Peyer's patch (tissue), 4 donors: Measurements from ENCODE around the gene DCC. TPM values are rescaled to one million over a fixed set of nuclear protein-coding genes. Genes with fewer than 3 reads are reported as not detected.

Source experiments
- DNase-seq, 3 donors: peaks; one replicate each; pipeline ENCODE4 v3.0.0-alpha.2; 2017 to 2019
- H3K27ac ChIP-seq, 4 donors: fragments of 200-600 bp; sonication (generic); one replicate each; pipeline ENCODE4 v1.5.1; 2016 to 2019
- H3K27me3 ChIP-seq, 2 donors: fragments of 200-600 bp; sonication (generic); one replicate each; pipeline ENCODE4 v1.5.1; 2019
- H3K36me3 ChIP-seq, 3 donors: fragments of 200-600 bp; sonication (generic); one replicate each; pipeline ENCODE4 v1.5.1; 2016 to 2019
- H3K4me1 ChIP-seq, 4 donors: fragments of 200-600 bp; sonication (generic); one replicate each; pipeline ENCODE4 v1.5.1; 2016 to 2019
- H3K4me3 ChIP-seq, 4 donors: fragments of 200-600 bp; sonication (generic); 1 replicate in 3 of 4; 2 replicates in 1 of 4; pipeline ENCODE4 v1.5.1; 2016 to 2019; ENCODE audit warnings: mild to moderate bottlenecking in 1 of 4
- H3K9me3 ChIP-seq, 4 donors: fragments of 200-600 bp; sonication (generic); one replicate each; pipeline ENCODE4 v1.5.1; 2016 to 2019; ENCODE audit warnings: mild to moderate bottlenecking in 1 of 4
- CTCF ChIP-seq, 6 experiments: fragments of 450-650 bp in 4 of 6; fragments of 200-600 bp in 2 of 6; sonication (generic) in 1 of 6; IDR thresholded peaks; one replicate each; pipeline ENCODE4 v1.5.1; 2017 to 2019; ENCODE audit warnings: antibody characterized with exemption in 6 of 6, mild to moderate bottlenecking in 3 of 6, moderate library complexity in 1 of 6
- POLR2A ChIP-seq, 2 donors: fragments of 450-650 bp; IDR thresholded peaks; one replicate each; pipeline ENCODE4 v1.5.1; 2017; ENCODE audit warnings: antibody characterized with exemption in 2 of 2, mild to moderate bottlenecking in 2 of 2, moderate library complexity in 2 of 2
- total RNA-seq, 4 donors: library from RNA; depleted of rRNA; stranded (reverse); fragments of >200 nt; gene quantifications; one replicate each; pipeline ENCODE4 v1.1.0, GENCODE V29; 2016

The DCC gene
- total RNA-seq, 4 donors from 2014 or later: 0.13 TPM; not detected in 3

- no peaks in the 10 kb centered on the region for H3K9me3 ChIP-seq
- DNase-seq: no peak
- H3K4me1 ChIP-seq: no peaks in the 10 kb centered on the region
- no peaks in the 10 kb centered on the region for H3K27me3 ChIP-seq
- TF ChIP-seq POLR2A (IDR thresholded peaks at IDR 0.05): no peak
- TF ChIP-seq CTCF (IDR thresholded peaks at IDR 0.05): no peak
- no peak overlapping the region for H3K4me3 ChIP-seq
- H3K36me3 ChIP-seq: no peaks in the 10 kb centered on the region
- no peak overlapping the region for H3K27ac ChIP-seq
Observed at GRCh38 chr18:52992041-52992440, 652.0 kb downstream of the DCC start.

GRCh38 chr18:52995875-52996274 is 655.9 kb downstream of the DCC start:
- Histone ChIP-seq H3K4me1 (no peaks in the 10 kb centered on the region), H3K4me3 (no peak overlapping the region), H3K27me3 (no peaks in the 10 kb centered on the region), H3K9me3 (no peaks in the 10 kb centered on the region), H3K27ac (no peak overlapping the region), H3K36me3 (no peaks in the 10 kb centered on the region)
- TF ChIP-seq CTCF (IDR thresholded peaks at IDR 0.05): no peak
- no peak for TF ChIP-seq POLR2A (IDR thresholded peaks at IDR 0.05)
- DNase-seq: no peak

GRCh38 chr18:52999633-53000032 is 659.6 kb downstream of the DCC start:
- no peak for TF ChIP-seq CTCF (IDR thresholded peaks at IDR 0.05)
- TF ChIP-seq POLR2A (IDR thresholded peaks at IDR 0.05): no peak
- H3K27me3 ChIP-seq: no peaks in the 10 kb centered on the region

GRCh38 chr18:53004798-53005197 is 664.8 kb downstream of the DCC start:
- Histone ChIP-seq H3K36me3 (no peaks in the 10 kb centered on the region), H3K4me1 (no peaks in the 10 kb centered on the region), H3K27ac (no peak overlapping the region), H3K27me3 (no peaks in the 10 kb centered on the region), H3K4me3 (no peak overlapping the region), H3K9me3 (no peaks in the 10 kb centered on the region)
- DNase-seq: no peak
- TF ChIP-seq POLR2A (IDR thresholded peaks at IDR 0.05) (no peak), CTCF (IDR thresholded peaks at IDR 0.05) (no peak)

More at GRCh38 chr18:52999633-53000032, 659.6 kb downstream of the DCC start:
- Histone ChIP-seq H3K4me3 (no peak overlapping the region), H3K4me1 (no peaks in the 10 kb centered on the region), H3K9me3 (no peaks in the 10 kb centered on the region), H3K36me3 (no peaks in the 10 kb centered on the region), H3K27ac (no peak overlapping the region)
- DNase-seq: no peak

- no peaks in the 10 kb centered on the region for H3K9me3 ChIP-seq
- no peak for TF ChIP-seq POLR2A (IDR thresholded peaks at IDR 0.05)
- no peak for TF ChIP-seq CTCF (IDR thresholded peaks at IDR 0.05)
- no peak overlapping the region for H3K27ac ChIP-seq
- no peaks in the 10 kb centered on the region for H3K27me3 ChIP-seq
- no peak for DNase-seq
- H3K36me3 ChIP-seq: no peaks in the 10 kb centered on the region
- H3K4me3 ChIP-seq: no peak overlapping the region
- no peaks in the 10 kb centered on the region for H3K4me1 ChIP-seq
Observed at GRCh38 chr18:53018791-53019190, 678.8 kb downstream of the DCC start.

- no peak overlapping the region for H3K4me3 ChIP-seq
- no peak overlapping the region for H3K27ac ChIP-seq
- no peaks in the 10 kb centered on the region for H3K4me1 ChIP-seq
- no peaks in the 10 kb centered on the region for H3K27me3 ChIP-seq
- no peak for TF ChIP-seq CTCF (IDR thresholded peaks at IDR 0.05)
- TF ChIP-seq POLR2A (IDR thresholded peaks at IDR 0.05): no peak
- DNase-seq: no peak
- H3K9me3 ChIP-seq: no peaks in the 10 kb centered on the region
- H3K36me3 ChIP-seq: no peaks in the 10 kb centered on the region
Observed at GRCh38 chr18:53025247-53025646, 685.2 kb downstream of the DCC start.
